Brain microvascular endothelial cell (primary cell): ENCODE results near the gene PHKA1.

Experiments used
- DNase-seq: peaks from one replicate; pipeline ENCODE4 v3.0.0-alpha.2; 2020
- H3K27ac ChIP-seq: fragments of 250-450 bp; sonication (Bioruptor Pico); 2 replicates; pipeline ENCODE4 v1.5.1; 2020; ENCODE audit warnings: mild to moderate bottlenecking, moderate library complexity
- H3K27me3 ChIP-seq: fragments of 250-450 bp; sonication (Bioruptor Pico); replicated peaks from 2 replicates; pipeline ENCODE4 v1.5.1; 2020; ENCODE audit warnings: mild to moderate bottlenecking
- H3K36me3 ChIP-seq: fragments of 250-450 bp; sonication (Bioruptor Pico); replicated peaks from 2 replicates; pipeline ENCODE4 v1.5.1; 2020; ENCODE audit warnings: mild to moderate bottlenecking
- H3K4me3 ChIP-seq: 2 replicates; pipeline ENCODE4 v1.5.1; 2011; ENCODE audit warnings: low read depth, mild to moderate bottlenecking, control low read depth, low read length, moderate library complexity
- in situ Hi-C: cut with HindIII; loops from 2 replicates; pipeline ENCODE4 v1.10.0; 2017; ENCODE audit warnings: low sequenced_read_pairs, low pct_ligation_motif_present
- TF ChIP-seq, protein P1 (sequence below): IDR thresholded peaks from 2 replicates; pipeline ENCODE4 v1.5.1; 2011; ENCODE audit warnings: low read depth, mild to moderate bottlenecking, moderate library complexity, low read length, control low read depth, inconsistent platforms; ENCODE audit errors: missing control alignments

The PHKA1 gene

DNA sequence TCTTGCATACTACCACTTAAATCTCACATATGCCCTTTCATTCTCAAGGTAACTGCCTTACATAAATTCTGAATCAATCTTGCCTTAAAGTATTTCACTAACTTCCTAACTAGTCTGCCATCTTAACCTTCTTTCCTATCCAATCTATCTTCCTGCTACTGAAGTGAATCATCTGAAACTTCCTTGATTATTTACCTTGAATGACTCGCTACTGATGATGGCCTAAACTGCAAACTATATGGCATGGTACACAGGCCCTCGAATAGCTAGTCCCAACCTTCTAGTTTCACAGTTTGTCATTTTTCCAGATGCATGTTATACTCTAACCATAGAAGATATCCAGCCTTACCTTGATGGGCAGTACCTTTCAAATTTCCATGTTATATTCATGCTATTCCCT is 19.9 kb downstream of the PHKA1 start:
- in situ Hi-C loops, result no loop called here
- no peak overlapping the region for H3K4me3 ChIP-seq
- H3K27me3 ChIP-seq, result no peaks in the 10 kb centered on the region
- H3K36me3 ChIP-seq, result no peaks in the 10 kb centered on the region
- no peak overlapping the region for H3K27ac ChIP-seq
- no peak for DNase-seq
- TF ChIP-seq, protein P1, sequence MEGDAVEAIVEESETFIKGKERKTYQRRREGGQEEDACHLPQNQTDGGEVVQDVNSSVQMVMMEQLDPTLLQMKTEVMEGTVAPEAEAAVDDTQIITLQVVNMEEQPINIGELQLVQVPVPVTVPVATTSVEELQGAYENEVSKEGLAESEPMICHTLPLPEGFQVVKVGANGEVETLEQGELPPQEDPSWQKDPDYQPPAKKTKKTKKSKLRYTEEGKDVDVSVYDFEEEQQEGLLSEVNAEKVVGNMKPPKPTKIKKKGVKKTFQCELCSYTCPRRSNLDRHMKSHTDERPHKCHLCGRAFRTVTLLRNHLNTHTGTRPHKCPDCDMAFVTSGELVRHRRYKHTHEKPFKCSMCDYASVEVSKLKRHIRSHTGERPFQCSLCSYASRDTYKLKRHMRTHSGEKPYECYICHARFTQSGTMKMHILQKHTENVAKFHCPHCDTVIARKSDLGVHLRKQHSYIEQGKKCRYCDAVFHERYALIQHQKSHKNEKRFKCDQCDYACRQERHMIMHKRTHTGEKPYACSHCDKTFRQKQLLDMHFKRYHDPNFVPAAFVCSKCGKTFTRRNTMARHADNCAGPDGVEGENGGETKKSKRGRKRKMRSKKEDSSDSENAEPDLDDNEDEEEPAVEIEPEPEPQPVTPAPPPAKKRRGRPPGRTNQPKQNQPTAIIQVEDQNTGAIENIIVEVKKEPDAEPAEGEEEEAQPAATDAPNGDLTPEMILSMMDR, result no peak

DNA sequence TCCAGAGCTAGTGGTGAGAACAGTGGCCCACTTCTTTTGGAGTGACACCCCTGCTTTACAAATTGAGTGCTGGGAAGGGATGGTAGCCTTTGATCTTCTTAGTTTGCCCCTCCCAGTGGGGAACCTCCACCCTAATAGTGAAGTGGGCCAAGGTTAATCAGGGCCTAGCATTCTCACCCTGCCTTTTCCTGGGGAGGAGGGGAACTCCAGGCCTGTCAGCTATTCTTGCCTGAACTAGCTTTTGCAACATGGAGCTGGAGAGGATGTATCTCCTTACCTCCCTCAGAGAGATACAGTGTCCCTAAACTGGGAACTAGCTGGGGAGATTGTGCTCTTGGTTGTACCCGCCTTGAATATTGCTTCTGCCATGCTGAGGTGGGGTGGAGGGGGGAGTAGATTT is 20.6 kb downstream of the PHKA1 start:
- Histone ChIP-seq H3K27ac (no peak overlapping the region), H3K27me3 (no peaks in the 10 kb centered on the region), H3K4me3 (no peak overlapping the region), H3K36me3 (no peaks in the 10 kb centered on the region)
- no peak for DNase-seq
- TF ChIP-seq, protein P1, result no peak
- in situ Hi-C loops, result no loop called here

DNA sequence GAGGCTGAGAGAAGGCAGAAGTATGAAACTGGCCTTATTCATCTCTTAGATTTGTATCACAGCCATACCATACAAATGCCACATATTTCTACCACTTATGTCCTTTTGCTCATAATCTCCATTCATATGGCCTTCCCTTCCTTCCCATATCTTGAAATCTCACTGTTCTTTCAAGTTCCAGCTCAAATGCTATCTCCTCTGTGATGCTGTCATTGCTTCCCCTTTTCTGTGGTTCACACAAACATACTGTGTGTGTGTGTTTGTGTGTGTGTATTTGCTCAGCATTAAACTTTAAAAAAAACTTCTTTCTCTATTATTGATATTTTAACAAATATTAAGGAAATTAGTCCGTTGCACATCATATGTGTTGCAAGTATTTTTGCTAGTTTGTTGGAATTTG is 26.7 kb downstream of the PHKA1 start:
- no peaks in the 10 kb centered on the region for H3K36me3 ChIP-seq
- no peak for DNase-seq
- no peak overlapping the region for H3K4me3 ChIP-seq
- H3K27me3 ChIP-seq, result no peaks in the 10 kb centered on the region
- no peak overlapping the region for H3K27ac ChIP-seq
- TF ChIP-seq, protein P1, result no peak
- in situ Hi-C loops, result no loop called here

DNA sequence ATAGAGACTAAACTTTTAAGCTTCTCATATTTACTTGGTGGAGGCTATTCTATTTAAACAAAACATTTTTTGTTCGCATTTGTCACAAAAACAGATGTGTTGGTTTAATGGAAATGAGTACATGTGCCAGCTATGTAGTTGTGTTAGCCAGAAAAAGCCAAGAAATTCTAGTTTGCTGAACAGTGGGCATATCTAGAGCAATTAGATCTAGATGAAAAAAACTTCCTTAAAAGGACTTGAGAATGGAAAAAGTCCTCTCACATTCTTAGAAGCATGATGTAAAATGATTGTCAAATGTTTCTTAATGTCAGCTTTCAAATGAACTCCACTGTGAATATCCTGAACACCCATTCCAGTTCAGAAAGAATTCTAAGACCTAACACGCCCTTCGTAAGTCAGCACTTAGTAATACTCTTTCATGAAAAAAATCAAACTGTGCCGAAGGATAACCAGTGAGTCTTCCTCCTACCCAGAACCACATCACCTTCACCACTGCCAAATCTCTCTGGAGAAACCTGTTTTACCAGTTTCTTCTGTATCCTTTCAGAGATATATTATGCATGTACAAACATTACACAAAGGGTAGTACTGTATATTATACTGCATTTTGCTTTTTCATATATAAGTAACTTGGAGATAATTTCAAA is 28.2 kb downstream of the PHKA1 start:
- H3K27ac ChIP-seq, result no peak overlapping the region
- DNase-seq, result no peak
- in situ Hi-C loops, result no loop called here
- H3K4me3 ChIP-seq, result no peak overlapping the region
- no peaks in the 10 kb centered on the region for H3K27me3 ChIP-seq
- TF ChIP-seq, protein P1, result no peak
- no peaks in the 10 kb centered on the region for H3K36me3 ChIP-seq

DNA sequence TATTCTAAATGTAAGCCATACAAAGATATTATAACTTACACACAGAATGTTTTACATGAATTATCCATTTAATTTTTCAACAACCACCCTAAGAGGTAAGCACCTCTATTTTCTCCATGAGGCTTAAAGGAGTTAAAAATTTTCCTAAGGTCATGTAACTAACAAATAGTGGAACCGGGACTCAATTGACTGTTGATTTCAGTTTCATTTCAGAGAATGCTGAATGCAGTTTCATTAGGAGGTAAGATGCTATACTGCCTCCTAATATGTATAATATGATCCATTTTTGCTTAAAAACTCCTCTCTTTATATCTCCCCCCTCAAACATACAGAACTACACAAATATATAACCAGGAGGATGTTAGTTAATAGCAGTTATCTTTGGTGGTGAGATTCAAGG is 29.1 kb downstream of the PHKA1 start:
- no peak overlapping the region for H3K4me3 ChIP-seq
- in situ Hi-C loops, result no loop called here

DNA sequence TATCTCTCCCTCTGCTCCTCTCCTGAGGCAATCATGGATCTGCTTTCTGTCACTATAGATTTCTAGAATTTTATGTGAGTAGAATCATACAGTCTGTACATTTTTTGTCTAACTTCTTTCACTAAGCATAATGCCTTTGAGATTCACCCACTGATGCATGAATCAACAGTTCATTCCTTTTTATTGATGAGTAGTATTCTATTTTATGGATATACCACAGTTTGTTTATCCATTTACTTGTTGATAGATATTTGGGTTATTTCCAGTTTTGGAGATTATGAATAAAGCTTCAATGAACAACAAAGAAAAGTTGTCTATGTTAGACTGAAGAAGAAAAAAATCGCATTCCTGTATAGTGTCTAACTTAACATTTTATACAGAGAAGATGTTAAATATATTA is 30.5 kb downstream of the PHKA1 start:
- no peaks in the 10 kb centered on the region for H3K27me3 ChIP-seq
- in situ Hi-C loops, result no loop called here
- H3K27ac ChIP-seq, result no peak overlapping the region
- TF ChIP-seq, protein P1, result no peak
- H3K36me3 ChIP-seq, result no peaks in the 10 kb centered on the region
- no peak overlapping the region for H3K4me3 ChIP-seq
- no peak for DNase-seq

More for the DNA sequence above, 29.1 kb downstream of the PHKA1 start:
- TF ChIP-seq, protein P1, result no peak
- no peak for DNase-seq
- H3K27me3 ChIP-seq, result no peaks in the 10 kb centered on the region
- no peak overlapping the region for H3K27ac ChIP-seq
- H3K36me3 ChIP-seq, result no peaks in the 10 kb centered on the region
